IMR-90 (cell line): ENCODE data around the gene AKAP5. TPM values are rescaled to one million over a fixed set of nuclear protein-coding genes. Genes with fewer than 3 reads are reported as not detected.
A peak's percentile ranks its signal among the peaks of the same experiment; 100 is the strongest.

ENCODE experiments used
- ATAC-seq: fragments of 200-7000 bp; cut with Tn5 transposase; 2 replicates; pipeline ENCODE4 v1.9.1; 2020; ENCODE audit warnings: low read depth, mild to moderate bottlenecking, moderate library complexity
- BruUV-seq: library from RNA; stranded (reverse); fragments of 400-500 nt; replicated peaks from 2 replicates; lab custom pipeline; 2021; lab: Mats Ljungman, UMichigan
- CTCF ChIA-PET: fragments of 300-600 bp; formaldehyde crosslinking; extraction: SDS; loops from one replicate; lab custom pipeline; 2021; ENCODE audit warnings: antibody characterized with exemption; lab: Yijun Ruan, JAX
- POLR2A ChIA-PET: fragments of 300-600 bp; sonication (Branson Sonifier 250); formaldehyde crosslinking; loops from one replicate; lab custom pipeline; 2022; ENCODE audit warnings: antibody characterized with exemption; ENCODE audit not compliant: unreplicated experiment; lab: Charles Lee
- DNase-seq: peaks from one replicate; pipeline ENCODE4 v3.0.0; 2013
- H2AFZ ChIP-seq: replicated peaks from 2 replicates; pipeline ENCODE3; 2013; ENCODE audit warnings: low read length, mild to moderate bottlenecking; ENCODE audit not compliant: poor library complexity
- H2AK5ac ChIP-seq: 2 replicates; pipeline ENCODE4 v1.6.1; 2013; ENCODE audit warnings: low read depth, low read length, inconsistent platforms
- H2AK9ac ChIP-seq: replicated peaks from 2 replicates; pipeline ENCODE3; 2013; ENCODE audit warnings: mild to moderate bottlenecking, low read depth, low read length, moderate library complexity; ENCODE audit not compliant: poor library complexity
- H2BK120ac ChIP-seq: 2 replicates; pipeline ENCODE4 v1.6.1; 2013; ENCODE audit warnings: low read depth, low read length, inconsistent platforms
- H2BK15ac ChIP-seq: 3 replicates; pipeline ENCODE4 v1.6.1; 2013; ENCODE audit warnings: low read depth, low read length, inconsistent platforms
- H2BK20ac ChIP-seq: 2 replicates; pipeline ENCODE4 v1.6.1; 2013; ENCODE audit warnings: low read depth, mild to moderate bottlenecking, inconsistent platforms, low read length, moderate library complexity
- H2BK5ac ChIP-seq: 2 replicates; pipeline ENCODE4 v1.6.1; 2013; ENCODE audit warnings: mild to moderate bottlenecking, low read depth, low read length, inconsistent platforms; ENCODE audit not compliant: poor library complexity, severe bottlenecking
- H3K14ac ChIP-seq: replicated peaks from 2 replicates; pipeline ENCODE4 v1.6.1; 2013; ENCODE audit warnings: low read depth, low read length, inconsistent platforms
- H3K18ac ChIP-seq: 2 replicates; pipeline ENCODE4 v1.6.1; 2013; ENCODE audit warnings: low read depth, low read length, control low read depth
- H3K23ac ChIP-seq: 2 replicates; pipeline ENCODE4 v1.6.1; 2013; ENCODE audit warnings: low read depth, low read length, inconsistent platforms
- H3K27ac ChIP-seq: 2 replicates; pipeline ENCODE4 v1.5.1; 2013; ENCODE audit warnings: mild to moderate bottlenecking, control low read depth, low read length; ENCODE audit not compliant: insufficient read depth
- H3K27me3 ChIP-seq: 2 replicates; pipeline ENCODE4 v1.6.1; 2013; ENCODE audit warnings: low read length; ENCODE audit not compliant: control insufficient read depth, insufficient read depth
- H3K36me3 ChIP-seq: 2 replicates; pipeline ENCODE4 v1.6.1; 2013; ENCODE audit warnings: low read length, mixed read lengths; ENCODE audit not compliant: control insufficient read depth, insufficient read depth
- H3K4ac ChIP-seq: 2 replicates; pipeline ENCODE4 v1.6.1; 2013; ENCODE audit warnings: low read depth, low read length, inconsistent platforms
- H3K4me1 ChIP-seq: 2 replicates; pipeline ENCODE4 v1.6.1; 2013; ENCODE audit warnings: low read length, mixed read lengths; ENCODE audit not compliant: control insufficient read depth, insufficient read depth
- H3K4me2 ChIP-seq: 2 replicates; pipeline ENCODE4 v1.6.1; 2013; ENCODE audit warnings: low read depth, mild to moderate bottlenecking, control low read depth, low read length, moderate library complexity
- H3K4me3 ChIP-seq: 2 replicates; pipeline ENCODE4 v1.5.1; 2013; ENCODE audit warnings: low read depth, mild to moderate bottlenecking, control low read depth, low read length, moderate library complexity; ENCODE audit not compliant: insufficient read depth
- H3K56ac ChIP-seq: 2 replicates; pipeline ENCODE4 v1.6.1; 2013; ENCODE audit warnings: low read length, inconsistent platforms; ENCODE audit not compliant: insufficient read depth; ENCODE audit errors: extremely low read depth
- H3K79me1 ChIP-seq, 2 experiments: 2 replicates each; pipeline ENCODE4 v1.6.1; 2013; ENCODE audit warnings: low read length in 2 of 2, inconsistent platforms in 1 of 2, low read depth in 1 of 2
- H3K9ac ChIP-seq: 2 replicates; pipeline ENCODE4 v1.6.1; 2013; ENCODE audit warnings: low read depth, low read length, control low read depth
- H3K9me1 ChIP-seq: 2 replicates; pipeline ENCODE4 v1.6.1; 2013; ENCODE audit warnings: low read length, inconsistent platforms; ENCODE audit not compliant: insufficient read depth
- H3K9me3 ChIP-seq: 2 replicates; pipeline ENCODE4 v1.6.1; 2013; ENCODE audit warnings: low read length; ENCODE audit not compliant: control insufficient read depth, insufficient read depth
- H4K20me1 ChIP-seq: 2 replicates; pipeline ENCODE4 v1.6.1; 2013; ENCODE audit warnings: low read length, inconsistent platforms; ENCODE audit not compliant: insufficient read depth
- H4K5ac ChIP-seq: 2 replicates; pipeline ENCODE4 v1.6.1; 2013; ENCODE audit warnings: mild to moderate bottlenecking, low read depth, low read length, control low read depth
- H4K8ac ChIP-seq, 2 experiments: 2 replicates each; pipeline ENCODE4 v1.6.1; 2013; ENCODE audit warnings: low read depth in 2 of 2, low read length in 2 of 2, control low read depth in 1 of 2, inconsistent platforms in 1 of 2
- H4K91ac ChIP-seq: 2 replicates; pipeline ENCODE4 v1.6.1; 2013; ENCODE audit warnings: low read depth, low read length, inconsistent platforms; ENCODE audit not compliant: insufficient read depth
- BHLHE40 ChIP-seq: fragments of 150-350 bp; IDR thresholded peaks from 2 replicates; pipeline ENCODE4 v1.6.1; 2016; ENCODE audit warnings: mild to moderate bottlenecking, low read depth, low read length
- CEBPB ChIP-seq: IDR thresholded peaks from 2 replicates; pipeline ENCODE4 v1.6.1; 2012; ENCODE audit warnings: low read depth, low read length, improper control_type of control experiment
- CHD1 ChIP-seq: IDR thresholded peaks from 2 replicates; pipeline ENCODE4 v1.6.1; 2012; ENCODE audit warnings: low read depth, low read length, improper control_type of control experiment
- FOS ChIP-seq: fragments of 150-350 bp; IDR thresholded peaks from 2 replicates; pipeline ENCODE4 v1.6.1; 2016; ENCODE audit warnings: low read depth, low read length
- MAFK ChIP-seq: IDR thresholded peaks from 2 replicates; pipeline ENCODE4 v1.6.1; 2012; ENCODE audit warnings: low read depth, low read length, improper control_type of control experiment
- MAZ ChIP-seq: IDR thresholded peaks from 2 replicates; pipeline ENCODE4 v1.6.1; 2012; ENCODE audit warnings: low read depth, mild to moderate bottlenecking, low read length, improper control_type of control experiment, moderate library complexity, borderline replicate concordance
- MXI1 ChIP-seq: IDR thresholded peaks from 2 replicates; pipeline ENCODE4 v1.6.1; 2012; ENCODE audit warnings: low read depth, mild to moderate bottlenecking, low read length, moderate library complexity, borderline replicate concordance
- NFE2L2 ChIP-seq: fragments of 150-350 bp; IDR thresholded peaks from 2 replicates; pipeline ENCODE4 v1.6.1; 2016; ENCODE audit warnings: low read depth, mild to moderate bottlenecking, low read length
- POLR2A ChIP-seq: IDR thresholded peaks from 2 replicates; pipeline ENCODE4 v1.6.1; 2012; ENCODE audit warnings: mild to moderate bottlenecking, low read depth, low read length
- RAD21 ChIP-seq: IDR thresholded peaks from 2 replicates; pipeline ENCODE4 v1.6.1; 2012; ENCODE audit warnings: low read length, improper control_type of control experiment
- RCOR1 ChIP-seq: IDR thresholded peaks from 2 replicates; pipeline ENCODE4 v1.6.1; 2012; ENCODE audit warnings: mild to moderate bottlenecking, low read length, improper control_type of control experiment; ENCODE audit not compliant: insufficient replicate concordance
- RFX5 ChIP-seq: IDR thresholded peaks from 2 replicates; pipeline ENCODE4 v1.8.0; 2012; ENCODE audit warnings: low read depth, mild to moderate bottlenecking, low read length, moderate library complexity
- SMC3 ChIP-seq: fragments of 150-350 bp; IDR thresholded peaks from 2 replicates; pipeline ENCODE4 v1.6.1; 2016; ENCODE audit warnings: low read depth, mild to moderate bottlenecking, antibody characterized with exemption, low read length, moderate library complexity
- WGBS, 2 experiments: methylation state at CpG; one replicate each; pipeline versions ENCODE4 v1.1.5 to v1.1.7; 2013; ENCODE audit warnings: missing lambda C conversion rate in 2 of 2; ENCODE audit not compliant: insufficient read length in 1 of 2; ENCODE audit errors: extremely low coverage in 2 of 2; 5-methylcytosine and 5-hydroxymethylcytosine counted together
- dilution Hi-C: fragments of 300-500 bp; cut with HindIII; formaldehyde crosslinking; loops from one replicate; pipeline ENCODE4 v1.14.3; 2018; ENCODE audit warnings: low sequenced_read_pairs; ENCODE audit not compliant: unreplicated experiment
- in situ Hi-C: fragments of 300-500 bp; cut with MboI; formaldehyde crosslinking; loops from 3 replicates; pipeline ENCODE4 v1.14.3; 2019; ENCODE audit warnings: low sequenced_read_pairs, inconsistent platforms, mixed read lengths
- intact Hi-C: fragments of 100-400 bp; cut with micrococcal nuclease; formaldehyde crosslinking; loops from 2 replicates; pipeline ENCODE4 v1.10.0; 2022
- polyA plus RNA-seq, 3 experiments: library from polyadenylated mRNA; depleted of rRNA; stranded (reverse); fragments of >200 nt; gene quantifications; 2 replicates each; pipeline ENCODE4 v1.2.3, GENCODE V29; 2012; ENCODE audit warnings: low replicate concordance in 1 of 3
- total RNA-seq: library from RNA; depleted of rRNA; stranded (reverse); fragments of >200 nt; gene quantifications from 2 replicates; pipeline ENCODE4 v1.2.3, GENCODE V29; 2012
- TF ChIP-seq, protein P1 (sequence below): fragments of 150-350 bp; IDR thresholded peaks from 2 replicates; pipeline ENCODE4 v1.6.1; 2017; ENCODE audit warnings: mild to moderate bottlenecking, antibody characterized with exemption, low read length, low read depth
- TF ChIP-seq, protein P2 (sequence below): conservative IDR thresholded peaks from 2 replicates; pipeline ENCODE4 v1.5.1; 2012; ENCODE audit warnings: mild to moderate bottlenecking, low read depth, low read length, improper control_type of control experiment
- TF ChIP-seq, protein P3 (sequence below): fragments of 150-350 bp; IDR thresholded peaks from 2 replicates; pipeline ENCODE4 v1.6.1; 2016; ENCODE audit warnings: low read depth, mild to moderate bottlenecking, low read length, moderate library complexity, borderline replicate concordance

The AKAP5 gene
- total and polyA plus RNA-seq, 2 of the 4 experiments (the other 2 are of a cell fraction), result 0.21 to 0.72 TPM

DNA sequence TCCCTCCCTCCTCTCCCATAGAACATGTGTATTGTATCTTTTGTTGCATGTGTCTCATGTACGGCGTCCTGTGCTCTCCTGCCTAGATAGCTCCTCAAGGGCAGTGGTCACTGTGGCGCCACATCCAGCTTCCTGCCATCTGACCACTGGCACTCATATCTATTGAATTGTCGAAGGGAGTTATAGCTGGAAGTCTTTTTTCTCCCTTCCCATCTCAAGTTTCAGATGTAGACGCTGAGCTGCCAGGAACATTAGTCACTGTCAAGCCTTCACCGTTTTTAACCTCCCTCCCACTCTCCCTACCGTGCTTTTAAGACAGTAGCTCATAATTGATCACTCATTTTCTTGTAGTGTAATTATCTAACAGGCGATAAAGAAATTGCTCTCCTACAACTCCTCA lies 44.1 kb upstream of the AKAP5 start:
- POLR2A ChIA-PET, result interaction anchor here (0.8 kb wide), 1 partner anchor 33 kb away, joined by 4 read pairs; the partner anchor contains the start of gene MTHFD1
- peak; percentile 84 for ATAC-seq
- no peak overlapping the region for H2AFZ ChIP-seq

More for the DNA sequence above, 44.1 kb upstream of the AKAP5 start:
- Histone ChIP-seq H4K20me1 (no peaks in the 10 kb centered on the region), H3K4me2 (no peak overlapping the region), H2BK5ac (no peak overlapping the region), H3K18ac (no peak overlapping the region), H3K14ac (no peak overlapping the region), H2BK15ac (no peak overlapping the region), H3K9me3 (no peaks in the 10 kb centered on the region), H3K4me1 (peaks cover 7% of the 10 kb centered on the region), H4K5ac (no peak overlapping the region), H3K4me3 (no peak overlapping the region), H2AK5ac (peak overlapping the region; percentile 59), H3K23ac (peak overlapping the region; percentile 23; the same call in 1 of the 2 replicates), H3K27ac (no peak overlapping the region), H4K8ac (0 out of 4 replicates have a peak overlapping the region, but pooled peaks of 1 of the 2 experiments have one; percentile 29), H2AK9ac (peak overlapping the region; percentile 56), H3K9me1 (peaks cover 12% of the 10 kb centered on the region), H3K9ac (no peak overlapping the region), H2BK120ac (0 out of 2 replicates have a peak overlapping the region, but pooled peaks have one; percentile 3), H3K56ac (no peak overlapping the region), H3K79me1 (peaks cover 0 to 6% of the 10 kb centered on the region in 2 experiments; a peak in 1 of 4 replicates), H3K4ac (no peak overlapping the region), H4K91ac (no peak overlapping the region), H3K27me3 (no peaks in the 10 kb centered on the region), H3K36me3 (peaks cover 19% of the 10 kb centered on the region), H2BK20ac (no peak overlapping the region)
- in situ Hi-C loops, result no loop called here
- no TSS peak for BruUV-seq
- CTCF ChIA-PET, result interaction anchor here (0.6 to 1.6 kb wide), 4 partner anchors 9 to 308 kb away, joined by 3 to 8 read pairs (median 4); no protein-coding TSS in a partner anchor
- intact Hi-C loops, result no loop called here
- peak; percentile 73 for DNase-seq
- dilution Hi-C loops, result no loop called here
- TF ChIP-seq MXI1, result no peak
- TF ChIP-seq CHD1, result no peak
- no peak for TF ChIP-seq RAD21
- TF ChIP-seq, protein P1, sequence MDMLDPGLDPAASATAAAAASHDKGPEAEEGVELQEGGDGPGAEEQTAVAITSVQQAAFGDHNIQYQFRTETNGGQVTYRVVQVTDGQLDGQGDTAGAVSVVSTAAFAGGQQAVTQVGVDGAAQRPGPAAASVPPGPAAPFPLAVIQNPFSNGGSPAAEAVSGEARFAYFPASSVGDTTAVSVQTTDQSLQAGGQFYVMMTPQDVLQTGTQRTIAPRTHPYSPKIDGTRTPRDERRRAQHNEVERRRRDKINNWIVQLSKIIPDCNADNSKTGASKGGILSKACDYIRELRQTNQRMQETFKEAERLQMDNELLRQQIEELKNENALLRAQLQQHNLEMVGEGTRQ, result no peak
- no peak for TF ChIP-seq POLR2A
- no peak for TF ChIP-seq MAZ
- no peak for TF ChIP-seq CEBPB
- TF ChIP-seq SMC3, result no peak
- TF ChIP-seq RFX5, result no peak
- no peak for TF ChIP-seq BHLHE40
- TF ChIP-seq NFE2L2, result no peak
- TF ChIP-seq, protein P2, sequence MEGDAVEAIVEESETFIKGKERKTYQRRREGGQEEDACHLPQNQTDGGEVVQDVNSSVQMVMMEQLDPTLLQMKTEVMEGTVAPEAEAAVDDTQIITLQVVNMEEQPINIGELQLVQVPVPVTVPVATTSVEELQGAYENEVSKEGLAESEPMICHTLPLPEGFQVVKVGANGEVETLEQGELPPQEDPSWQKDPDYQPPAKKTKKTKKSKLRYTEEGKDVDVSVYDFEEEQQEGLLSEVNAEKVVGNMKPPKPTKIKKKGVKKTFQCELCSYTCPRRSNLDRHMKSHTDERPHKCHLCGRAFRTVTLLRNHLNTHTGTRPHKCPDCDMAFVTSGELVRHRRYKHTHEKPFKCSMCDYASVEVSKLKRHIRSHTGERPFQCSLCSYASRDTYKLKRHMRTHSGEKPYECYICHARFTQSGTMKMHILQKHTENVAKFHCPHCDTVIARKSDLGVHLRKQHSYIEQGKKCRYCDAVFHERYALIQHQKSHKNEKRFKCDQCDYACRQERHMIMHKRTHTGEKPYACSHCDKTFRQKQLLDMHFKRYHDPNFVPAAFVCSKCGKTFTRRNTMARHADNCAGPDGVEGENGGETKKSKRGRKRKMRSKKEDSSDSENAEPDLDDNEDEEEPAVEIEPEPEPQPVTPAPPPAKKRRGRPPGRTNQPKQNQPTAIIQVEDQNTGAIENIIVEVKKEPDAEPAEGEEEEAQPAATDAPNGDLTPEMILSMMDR, result no peak
- TF ChIP-seq MAFK, result no peak
- no peak for TF ChIP-seq RCOR1
- no peak for TF ChIP-seq FOS
- TF ChIP-seq, protein P3, sequence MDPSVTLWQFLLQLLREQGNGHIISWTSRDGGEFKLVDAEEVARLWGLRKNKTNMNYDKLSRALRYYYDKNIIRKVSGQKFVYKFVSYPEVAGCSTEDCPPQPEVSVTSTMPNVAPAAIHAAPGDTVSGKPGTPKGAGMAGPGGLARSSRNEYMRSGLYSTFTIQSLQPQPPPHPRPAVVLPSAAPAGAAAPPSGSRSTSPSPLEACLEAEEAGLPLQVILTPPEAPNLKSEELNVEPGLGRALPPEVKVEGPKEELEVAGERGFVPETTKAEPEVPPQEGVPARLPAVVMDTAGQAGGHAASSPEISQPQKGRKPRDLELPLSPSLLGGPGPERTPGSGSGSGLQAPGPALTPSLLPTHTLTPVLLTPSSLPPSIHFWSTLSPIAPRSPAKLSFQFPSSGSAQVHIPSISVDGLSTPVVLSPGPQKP, result no peak
- WGBS, 2 experiments, result no CpG with 5 or more reads among the region's 8 CpGs
